NCI-H2196 treated with DMSO at 0.1 percent for 48 hours (cell line): ENCODE results near the gene ABHD13.
"Not testable (repeated sequence)": the region's sequence is repeated elsewhere in the genome, so short reads cannot be mapped to it uniquely, and the experiment has no call there.

Experiments
- DNase-seq: peaks from one replicate; lab custom pipeline; 2025; ENCODE audit not compliant: unreplicated experiment; lab: John Stamatoyannopoulos, UW

The ABHD13 gene

GRCh38 chr13:108223687-108224503, 5.7 kb downstream of the ABHD13 start:
- no peak for DNase-seq

GRCh38 chr13:108225440-108225839, 7.2 kb downstream of the ABHD13 start:
- DNase-seq, result no peak

GRCh38 chr13:108226184-108226583, 8.0 kb downstream of the ABHD13 start:
- DNase-seq, result no peak

- no peak for DNase-seq
Measured at GRCh38 chr13:108227651-108228272, 9.6 kb downstream of the ABHD13 start.

GRCh38 chr13:108230377-108230776, 12.2 kb downstream of the ABHD13 start:
- DNase-seq, result no peak

- no peak for DNase-seq
Measured at GRCh38 chr13:108249150-108249549, 31.0 kb downstream of the ABHD13 start.

GRCh38 chr13:108257248-108257647, 39.1 kb downstream of the ABHD13 start:
- DNase-seq, result no peak

GRCh38 chr13:108263621-108264355, 45.6 kb downstream of the ABHD13 start:
- DNase-seq, result no peak

GRCh38 chr13:108266321-108266990, 48.3 kb downstream of the ABHD13 start:
- no peak for DNase-seq

GRCh38 chr13:108267347-108267746, 49.2 kb downstream of the ABHD13 start:
- no peak for DNase-seq

- not testable (repeated sequence) for DNase-seq
Measured at GRCh38 chr13:108267855-108268254, 49.7 kb downstream of the ABHD13 start.

- DNase-seq, result no peak
Measured at GRCh38 chr13:108268466-108269112, 50.4 kb downstream of the ABHD13 start.

GRCh38 chr13:108269601-108270328, 51.6 kb downstream of the ABHD13 start, which contains the start of gene TNFSF13B:
Gene TNFSF13B, plus strand, starts transcription at chr13:108269718. Its CDS starts 178 bp downstream, at chr13:108269896.
- no peak for DNase-seq

GRCh38 chr13:108270442-108270841, 52.2 kb downstream of the ABHD13 start:
- no peak for DNase-seq

GRCh38 chr13:108272333-108272732, 54.1 kb downstream of the ABHD13 start:
- DNase-seq, result no peak

GRCh38 chr13:108273429-108274118, 55.4 kb downstream of the ABHD13 start:
- no peak for DNase-seq

GRCh38 chr13:108274718-108275117, 56.5 kb downstream of the ABHD13 start:
- no peak for DNase-seq

GRCh38 chr13:108276060-108276459, 57.9 kb downstream of the ABHD13 start:
- DNase-seq, result no peak

GRCh38 chr13:108278466-108278865, 60.3 kb downstream of the ABHD13 start:
- no peak for DNase-seq
